ENCODE data around the gene CD72. TPM values are rescaled to one million over a fixed set of nuclear protein-coding genes. Genes with fewer than 3 reads are reported as not detected.

Gene CD72, protein sequence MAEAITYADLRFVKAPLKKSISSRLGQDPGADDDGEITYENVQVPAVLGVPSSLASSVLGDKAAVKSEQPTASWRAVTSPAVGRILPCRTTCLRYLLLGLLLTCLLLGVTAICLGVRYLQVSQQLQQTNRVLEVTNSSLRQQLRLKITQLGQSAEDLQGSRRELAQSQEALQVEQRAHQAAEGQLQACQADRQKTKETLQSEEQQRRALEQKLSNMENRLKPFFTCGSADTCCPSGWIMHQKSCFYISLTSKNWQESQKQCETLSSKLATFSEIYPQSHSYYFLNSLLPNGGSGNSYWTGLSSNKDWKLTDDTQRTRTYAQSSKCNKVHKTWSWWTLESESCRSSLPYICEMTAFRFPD
- total RNA-seq (2014; rRNA removed; shearing (Covaris generic); ENCODE audit: low replicate concordance): 0.47 and 0.86 TPM in 2 replicates

DNA sequence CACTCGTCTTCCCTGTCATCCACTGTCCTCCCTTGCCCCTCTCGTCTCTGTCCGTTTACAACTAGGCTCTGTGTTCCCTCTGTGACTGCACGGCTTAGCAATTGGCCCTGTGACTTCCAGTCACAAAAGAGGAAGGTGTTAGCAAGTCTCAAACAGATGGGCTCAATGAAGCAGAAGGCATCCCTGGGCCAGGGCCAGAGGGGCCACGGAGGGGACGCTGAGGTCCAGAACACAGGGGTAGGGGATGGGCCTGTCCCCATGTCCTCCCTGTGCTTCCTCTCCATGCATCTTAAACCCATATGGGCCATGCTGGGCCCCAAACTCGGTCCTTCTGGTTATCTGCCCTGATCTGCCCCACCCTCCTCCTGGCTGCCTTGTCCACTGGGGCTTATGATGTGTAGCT is at the start of gene CD72:
Gene CD72 (minus strand): TSS at position 89 of the 403 bp plus-strand sequence. CDS start 110 bp downstream, outside the sequence.
- no peak within 1 kb of the TSS for H3K4me3 ChIP-seq
- no peak for DNase-seq

DNA sequence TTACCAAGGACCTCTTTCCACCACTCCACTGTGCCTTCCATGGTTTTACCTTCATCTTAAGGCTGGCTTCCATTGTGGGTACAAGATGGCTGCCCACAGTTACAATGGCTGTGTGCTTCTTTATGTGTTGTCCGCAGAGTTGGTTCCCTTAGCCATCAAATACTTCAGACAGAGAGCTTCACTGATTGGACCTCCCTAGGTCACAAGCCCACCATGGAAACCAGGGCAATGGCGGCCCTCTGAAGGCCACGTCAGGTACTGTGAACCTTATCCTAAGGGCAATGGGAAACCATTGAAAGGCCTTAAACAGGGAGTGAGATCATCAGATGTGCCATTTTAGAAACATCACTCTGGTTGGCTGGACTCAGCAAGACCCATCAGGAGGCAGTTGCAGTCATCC is 49.7 kb upstream of the CD72 start:
- no peak for DNase-seq
- Histone ChIP-seq H3K4me3 (no peak overlapping the region), H3K36me3 (peaks cover 17% of the 10 kb centered on the region), H3K27me3 (no peaks in the 10 kb centered on the region), H3K9me3 (no peaks in the 10 kb centered on the region)

More for the DNA sequence above, at the start of gene CD72:
- Histone ChIP-seq H3K9me3 (no peaks in the 10 kb centered on the region), H3K36me3 (no peaks in the 10 kb centered on the region), H3K27me3 (no peaks in the 10 kb centered on the region)

- H3K4me3 ChIP-seq: no peak overlapping the region
- no peak for DNase-seq
- no peaks in the 10 kb centered on the region for H3K27me3 ChIP-seq
- H3K36me3 ChIP-seq: peaks cover 31% of the 10 kb centered on the region
- no peaks in the 10 kb centered on the region for H3K9me3 ChIP-seq
Measured at GRCh38 chr9:35666549-35666948, 48.3 kb upstream of the CD72 start.

GRCh38 chr9:35666045-35666444 is 47.8 kb upstream of the CD72 start:
- peak; percentile 67 for DNase-seq
- no peak overlapping the region for H3K4me3 ChIP-seq
- no peaks in the 10 kb centered on the region for H3K9me3 ChIP-seq
- H3K36me3 ChIP-seq: peaks cover 36% of the 10 kb centered on the region
- H3K27me3 ChIP-seq: no peaks in the 10 kb centered on the region

DNA sequence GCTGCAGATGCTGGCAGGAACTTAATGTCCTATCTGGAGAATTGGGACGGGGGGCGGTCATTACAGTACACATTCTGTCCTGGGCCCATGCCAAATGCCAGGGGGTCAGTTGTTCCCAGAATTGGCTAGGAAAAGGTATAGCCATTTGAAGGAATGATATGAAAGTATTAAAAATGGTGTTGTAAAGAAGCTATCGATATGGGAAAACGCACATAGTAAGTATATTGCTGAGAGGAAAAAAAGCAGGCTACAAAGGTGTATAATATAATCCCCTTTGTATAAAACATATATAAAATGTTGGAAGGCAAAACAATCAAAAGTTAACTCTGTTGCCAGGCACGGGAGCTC is 47.2 kb upstream of the CD72 start:
- no peaks in the 10 kb centered on the region for H3K9me3 ChIP-seq
- peak overlapping the region; percentile 68 for H3K4me3 ChIP-seq
- DNase-seq: no peak
- H3K27me3 ChIP-seq: no peaks in the 10 kb centered on the region
- H3K36me3 ChIP-seq: peaks cover 42% of the 10 kb centered on the region

GRCh38 chr9:35664531-35665470 is 46.6 kb upstream of the CD72 start, which contains the start of gene ARHGEF39:
ARHGEF39 (minus strand) TSS chr9:35665195; CDS start chr9:35665169, 26 bp downstream.
- Histone ChIP-seq H3K36me3 (peaks cover 48% of the 10 kb centered on the region), H3K4me3 (peak within 1 kb of the TSS; percentile 68), H3K27me3 (no peaks in the 10 kb centered on the region), H3K9me3 (no peaks in the 10 kb centered on the region)
- peak; percentile 98 for DNase-seq

GRCh38 chr9:35662437-35662836 is 44.2 kb upstream of the CD72 start:
- H3K36me3 ChIP-seq: peaks cover 62% of the 10 kb centered on the region
- no peaks in the 10 kb centered on the region for H3K9me3 ChIP-seq
- H3K4me3 ChIP-seq: no peak overlapping the region
- no peak for DNase-seq
- no peaks in the 10 kb centered on the region for H3K27me3 ChIP-seq

GRCh38 chr9:35661756-35662350 is 43.6 kb upstream of the CD72 start:
- Histone ChIP-seq H3K36me3 (peaks cover 62% of the 10 kb centered on the region), H3K27me3 (no peaks in the 10 kb centered on the region), H3K9me3 (no peaks in the 10 kb centered on the region), H3K4me3 (no peak overlapping the region)
- no peak for DNase-seq

DNA sequence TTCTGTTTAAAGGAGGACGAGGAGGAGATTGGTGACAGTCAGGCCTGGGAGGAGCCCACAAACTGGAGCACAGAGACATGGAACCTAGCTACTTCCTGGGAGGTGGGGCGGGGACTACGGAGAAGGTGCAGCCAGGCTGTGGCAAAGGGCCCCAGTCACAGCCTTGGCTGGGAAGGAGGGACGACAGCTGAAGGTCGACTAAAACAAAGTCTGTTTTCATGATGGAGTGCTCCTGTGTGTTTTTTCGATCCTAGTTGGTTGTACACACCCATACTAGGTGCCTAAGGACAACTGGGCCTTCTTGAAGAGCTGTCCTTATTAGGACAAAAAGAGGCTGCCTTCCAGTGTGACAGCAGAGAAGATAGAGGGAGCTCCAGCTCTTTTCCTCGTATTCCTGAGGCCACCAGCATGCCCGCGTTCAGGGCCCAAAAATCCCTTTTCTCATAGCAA is 42.8 kb upstream of the CD72 start:
- Histone ChIP-seq H3K9me3 (no peaks in the 10 kb centered on the region), H3K36me3 (peaks cover 62% of the 10 kb centered on the region), H3K4me3 (no peak overlapping the region), H3K27me3 (no peaks in the 10 kb centered on the region)
- DNase-seq: no peak

DNA sequence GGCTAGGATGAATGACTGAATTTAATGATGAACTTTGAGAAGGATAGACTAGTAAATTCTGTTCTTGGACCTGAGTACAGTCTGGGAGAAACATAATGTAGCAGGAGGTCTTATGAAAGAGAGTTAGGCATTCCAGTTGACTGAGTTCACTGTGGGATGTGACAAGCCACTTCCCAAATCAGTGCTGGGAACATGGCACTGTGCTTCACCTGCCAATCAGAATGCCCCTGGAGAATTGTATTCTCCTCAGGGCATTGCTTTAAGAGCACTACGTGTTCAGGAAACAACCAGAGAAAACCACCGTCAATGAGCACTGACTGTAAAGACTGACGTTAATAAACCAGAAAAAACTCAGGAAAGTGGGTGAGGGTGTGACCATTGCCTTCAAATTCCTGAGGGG is 41.1 kb upstream of the CD72 start:
- Histone ChIP-seq H3K27me3 (no peaks in the 10 kb centered on the region), H3K36me3 (peaks cover 59% of the 10 kb centered on the region), H3K9me3 (no peaks in the 10 kb centered on the region), H3K4me3 (peak overlapping the region; percentile 83)
- peak; percentile 51 for DNase-seq

- H3K27me3 ChIP-seq: no peaks in the 10 kb centered on the region
- H3K4me3 ChIP-seq: peak overlapping the region; percentile 83
- peak; percentile 90 for DNase-seq
- peaks cover 55% of the 10 kb centered on the region for H3K36me3 ChIP-seq
- no peaks in the 10 kb centered on the region for H3K9me3 ChIP-seq
Measured at GRCh38 chr9:35658968-35659220, 40.7 kb upstream of the CD72 start.

DNA sequence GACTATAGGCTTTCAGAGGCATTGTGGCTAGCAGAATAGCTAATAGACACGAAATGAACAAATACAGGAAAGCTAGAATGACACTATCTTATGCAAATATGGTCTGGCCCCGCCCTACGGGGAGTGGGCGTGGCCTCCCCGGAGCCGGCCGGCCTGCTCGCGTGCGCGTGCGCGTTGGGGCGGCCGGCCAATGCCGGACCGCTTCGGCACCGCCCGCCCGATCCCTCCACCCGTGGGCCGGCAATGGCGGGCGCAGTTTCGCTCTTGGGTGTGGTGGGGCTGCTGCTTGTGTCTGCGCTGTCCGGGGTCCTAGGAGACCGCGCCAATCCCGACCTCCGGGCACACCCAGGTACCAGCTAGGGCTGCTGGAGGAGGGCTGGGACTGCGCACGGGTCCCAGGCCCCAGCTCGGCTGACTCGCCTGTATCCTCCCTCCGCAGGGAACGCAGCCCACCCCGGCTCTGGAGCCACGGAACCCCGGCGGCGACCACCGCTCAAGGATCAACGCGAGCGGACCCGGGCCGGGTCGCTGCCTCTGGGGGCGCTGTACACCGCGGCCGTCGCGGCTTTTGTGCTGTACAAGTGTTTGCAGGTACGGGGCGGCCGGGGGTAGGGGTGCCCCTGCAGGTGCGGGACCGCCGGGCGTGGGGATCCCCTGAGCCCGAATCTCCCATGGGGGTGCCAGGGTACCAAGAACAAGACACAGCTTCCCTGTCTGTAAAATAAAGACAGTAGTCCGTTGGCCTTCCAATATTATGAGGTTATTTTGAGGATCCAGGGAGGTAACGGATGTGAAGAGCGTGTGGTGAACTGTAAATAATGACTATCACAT is 40.1 kb upstream of the CD72 start, which contains the start of gene CCDC107:
Gene CCDC107 (plus strand): TSS at position 156 of the 831 bp plus-strand sequence. CDS start 88 bp downstream, at position 244.
- Histone ChIP-seq H3K4me3 (peak within 1 kb of the TSS; percentile 83), H3K36me3 (peaks cover 49% of the 10 kb centered on the region), H3K27me3 (no peaks in the 10 kb centered on the region), H3K9me3 (no peaks in the 10 kb centered on the region)
- DNase-seq: peak; percentile 94

DNA sequence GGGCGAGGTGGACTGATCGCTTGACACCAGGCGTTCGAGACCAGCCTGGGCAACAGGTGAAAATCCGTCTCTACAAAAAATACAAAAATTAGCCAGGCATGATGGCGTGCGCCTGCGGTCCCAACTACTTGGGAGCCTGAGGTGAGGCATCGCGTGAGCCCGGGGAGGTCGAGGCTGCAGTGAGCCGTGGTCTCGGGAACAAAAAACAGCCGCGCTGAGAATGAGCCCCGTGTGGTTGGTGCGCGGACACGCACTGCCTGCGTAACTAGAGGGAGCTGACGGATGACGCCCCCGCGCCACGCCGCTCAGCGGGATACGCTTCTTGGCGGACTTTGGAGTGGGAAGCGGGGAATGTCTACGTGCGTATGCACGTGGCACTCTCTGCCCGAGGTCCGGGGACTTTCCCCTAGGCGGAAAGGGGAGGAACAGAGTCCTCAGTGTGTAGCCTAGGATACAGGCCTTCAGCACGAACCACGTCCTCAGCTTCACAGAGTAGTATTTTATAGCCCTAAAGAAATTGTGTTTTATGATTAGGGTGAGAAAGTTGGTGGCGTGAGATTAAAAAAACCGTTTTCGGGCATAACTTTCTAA is 39.4 kb upstream of the CD72 start, which contains the start of gene RMRP:
Gene RMRP (minus strand): TSS at position 474 of the 591 bp plus-strand sequence.
- Histone ChIP-seq H3K9me3 (no peaks in the 10 kb centered on the region), H3K36me3 (peaks cover 42% of the 10 kb centered on the region), H3K4me3 (peak within 1 kb of the TSS; percentile 83), H3K27me3 (no peaks in the 10 kb centered on the region)
- peak; percentile 100 for DNase-seq

- Histone ChIP-seq H3K27me3 (no peaks in the 10 kb centered on the region), H3K36me3 (peaks cover 36% of the 10 kb centered on the region), H3K9me3 (no peaks in the 10 kb centered on the region), H3K4me3 (peak overlapping the region; percentile 26)
- no peak for DNase-seq
Measured at GRCh38 chr9:35656831-35657545, 38.8 kb upstream of the CD72 start.

DNA sequence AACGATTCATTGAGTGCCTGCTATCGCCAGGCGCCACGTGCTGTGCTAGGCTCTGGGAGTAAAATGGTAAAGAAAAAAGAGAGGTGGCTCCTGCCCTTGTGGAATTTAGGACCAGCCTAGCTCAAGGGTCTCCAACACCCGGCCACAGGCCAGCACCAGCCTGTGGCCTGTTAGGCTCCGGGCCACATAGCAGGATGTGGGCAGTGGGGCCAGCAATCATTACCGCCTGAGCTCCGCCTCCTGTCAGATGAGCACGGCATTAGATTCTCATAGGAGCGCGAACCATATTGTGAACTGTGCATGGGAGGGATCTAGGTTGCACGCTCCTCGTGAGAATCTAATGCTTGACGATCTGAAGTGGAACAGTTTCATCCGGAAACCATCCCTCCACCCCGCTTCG is 38.1 kb upstream of the CD72 start:
- Histone ChIP-seq H3K36me3 (peaks cover 29% of the 10 kb centered on the region), H3K9me3 (no peaks in the 10 kb centered on the region), H3K27me3 (no peaks in the 10 kb centered on the region), H3K4me3 (no peak overlapping the region)
- no peak for DNase-seq

Data from MG63 (cell line).